GM18498 (cell line): ENCODE measurements around the gene SGMS1.
"Not testable (repeated sequence)": the region's sequence is repeated elsewhere in the genome, so short reads cannot be mapped to it uniquely, and the experiment has no call there.

Experiments
- ATAC-seq: cut with Tn5 transposase; IDR thresholded peaks from one replicate; pipeline ENCODE4 v1.9.1; 2021; ENCODE audit warnings: mild to moderate bottlenecking, moderate library complexity; ENCODE audit not compliant: unreplicated experiment

The SGMS1 gene

DNA sequence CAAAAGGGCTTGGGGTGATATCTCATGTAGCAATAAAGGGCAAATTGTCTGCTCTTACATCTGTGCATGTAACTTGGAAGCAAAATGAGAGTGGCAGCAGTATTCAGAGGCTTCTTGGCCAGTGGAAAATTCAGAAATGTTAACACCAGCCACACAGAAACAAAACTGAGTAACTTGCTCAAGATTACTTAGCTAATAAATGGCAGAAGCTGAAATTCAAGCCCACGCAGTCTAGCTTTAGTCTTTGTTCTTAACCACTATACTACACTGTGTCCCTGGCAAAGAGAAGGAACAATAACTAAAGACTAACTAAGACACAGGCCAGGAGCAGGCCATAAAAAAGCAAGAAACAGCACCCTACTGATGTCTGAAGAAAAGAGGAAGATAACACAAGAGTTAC lies 186.5 kb downstream of the SGMS1 start:
- ATAC-seq: peak; percentile 31

- no peak for ATAC-seq
Observed at GRCh38 chr10:50436805-50437204, 187.0 kb downstream of the SGMS1 start.

DNA sequence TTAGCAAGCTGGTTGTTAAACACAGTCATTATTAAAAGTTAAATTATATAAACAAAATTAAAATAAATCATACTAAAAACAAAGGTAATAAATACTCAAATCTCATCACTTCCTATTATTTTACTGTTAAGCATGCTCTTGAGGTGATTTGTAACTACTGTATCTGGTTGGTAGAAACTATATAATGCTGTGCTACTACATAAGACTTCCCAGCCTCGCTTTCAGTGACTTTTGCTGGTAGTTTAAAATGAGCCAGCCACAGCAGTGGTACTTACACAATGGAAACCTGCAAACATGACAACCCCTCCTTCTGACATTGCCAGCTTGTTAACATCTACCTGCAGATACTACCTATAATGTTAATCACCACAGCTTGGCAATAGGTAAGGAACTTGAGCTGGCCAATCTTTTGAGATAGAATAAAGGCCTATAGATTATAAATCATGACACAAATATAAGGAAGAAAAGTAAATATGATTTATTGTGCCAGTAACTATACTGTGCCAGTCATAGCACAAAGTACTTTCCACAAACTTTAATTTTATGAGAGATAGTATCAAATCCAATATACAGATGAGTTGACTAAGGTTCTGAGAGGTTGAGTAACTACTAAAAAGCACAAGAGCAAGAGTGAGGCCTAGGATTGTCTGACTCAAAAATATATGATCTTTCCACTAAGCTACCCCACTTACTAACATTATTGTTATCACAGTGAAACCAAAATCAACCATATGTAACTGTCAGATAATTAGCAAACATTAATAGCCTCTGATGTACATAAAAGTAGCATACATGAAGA lies 191.3 kb downstream of the SGMS1 start:
- ATAC-seq: peak; percentile 62

GRCh38 chr10:50431791-50432190 lies 192.0 kb downstream of the SGMS1 start:
- ATAC-seq: peak; percentile 81

DNA sequence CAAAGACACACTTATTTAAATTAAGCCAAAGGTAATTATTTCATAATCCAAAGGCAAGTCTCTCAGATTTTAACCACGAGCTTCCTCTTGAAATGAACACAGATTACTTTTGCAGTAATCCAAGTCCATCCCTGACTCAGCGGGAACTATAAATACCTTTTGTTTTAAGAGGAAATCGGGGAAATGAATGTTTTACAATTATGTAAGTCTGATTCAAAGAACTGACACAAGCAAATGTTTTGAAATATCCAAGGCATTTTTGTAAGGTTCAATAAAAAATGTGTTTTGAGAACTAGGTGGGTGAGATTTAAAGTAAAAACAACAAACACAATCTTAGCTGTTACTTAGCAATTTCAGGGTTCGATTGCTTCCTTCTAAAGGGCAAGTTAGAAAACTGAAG lies 192.6 kb downstream of the SGMS1 start:
- no peak for ATAC-seq

- ATAC-seq: peak; percentile 73
Observed at GRCh38 chr10:50426485-50426884, 197.3 kb downstream of the SGMS1 start.

GRCh38 chr10:50425215-50425614 lies 198.5 kb downstream of the SGMS1 start:
- ATAC-seq: not testable (repeated sequence)

GRCh38 chr10:50423448-50423847 lies 200.3 kb downstream of the SGMS1 start:
- ATAC-seq: no peak

- no peak for ATAC-seq
Observed at GRCh38 chr10:50422259-50422658, 201.5 kb downstream of the SGMS1 start.

DNA sequence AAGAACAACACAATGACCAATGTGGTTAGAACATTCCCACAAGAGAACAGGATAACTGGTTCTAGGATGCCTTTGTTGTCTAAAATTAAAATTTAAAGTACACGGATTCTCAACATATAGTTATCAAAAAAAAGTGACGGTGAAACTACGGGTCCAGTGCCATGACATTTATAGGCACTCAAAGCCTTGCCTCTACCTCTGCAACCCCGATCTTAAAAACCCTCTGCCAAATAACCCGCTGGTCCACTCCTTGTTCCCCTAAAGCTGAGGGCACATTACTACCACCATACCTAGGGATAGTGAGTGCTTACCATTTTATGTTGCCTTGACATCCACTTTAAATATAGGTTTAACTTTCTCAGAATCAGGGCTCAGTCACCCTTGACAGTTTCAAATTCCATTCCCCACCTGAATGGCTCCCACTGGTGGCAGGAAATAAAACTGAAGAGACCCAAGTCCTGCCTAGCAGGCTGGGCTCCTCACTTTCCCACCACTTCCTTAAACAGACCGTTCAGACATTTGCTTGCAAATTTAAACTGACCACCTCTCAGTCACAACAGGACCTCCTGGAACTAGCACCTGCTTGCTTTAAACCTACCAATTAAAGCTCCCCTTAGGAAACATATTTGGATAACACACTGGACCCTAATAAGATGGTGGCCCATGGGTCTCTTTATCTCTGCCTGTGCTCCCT lies 202.6 kb downstream of the SGMS1 start:
- peak; percentile 37 for ATAC-seq

- no peak for ATAC-seq
Observed at GRCh38 chr10:50420196-50420595, 203.6 kb downstream of the SGMS1 start.

GRCh38 chr10:50419756-50420155 lies 204.0 kb downstream of the SGMS1 start:
- ATAC-seq: no peak

DNA sequence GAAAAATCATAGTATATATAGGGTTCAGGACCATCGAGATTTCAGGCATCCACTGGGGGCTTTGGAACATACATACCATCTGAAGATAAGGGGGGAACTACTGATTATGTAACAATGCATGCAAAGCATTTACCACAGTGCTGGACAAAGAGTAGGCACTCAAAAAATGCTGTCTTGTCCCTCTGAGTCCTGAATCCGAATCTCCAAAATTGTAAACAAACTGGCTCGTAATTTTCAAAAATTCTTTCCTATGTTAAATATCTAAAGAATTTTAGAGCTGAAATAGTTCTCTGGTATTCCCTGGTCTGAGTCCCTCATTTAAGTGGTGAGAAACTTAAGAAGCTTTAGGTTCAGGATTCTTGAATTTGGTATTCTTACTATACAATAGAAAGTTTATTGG lies 204.7 kb downstream of the SGMS1 start:
- ATAC-seq: no peak

GRCh38 chr10:50417886-50418830 lies 205.6 kb downstream of the SGMS1 start:
- ATAC-seq: peak; percentile 79

DNA sequence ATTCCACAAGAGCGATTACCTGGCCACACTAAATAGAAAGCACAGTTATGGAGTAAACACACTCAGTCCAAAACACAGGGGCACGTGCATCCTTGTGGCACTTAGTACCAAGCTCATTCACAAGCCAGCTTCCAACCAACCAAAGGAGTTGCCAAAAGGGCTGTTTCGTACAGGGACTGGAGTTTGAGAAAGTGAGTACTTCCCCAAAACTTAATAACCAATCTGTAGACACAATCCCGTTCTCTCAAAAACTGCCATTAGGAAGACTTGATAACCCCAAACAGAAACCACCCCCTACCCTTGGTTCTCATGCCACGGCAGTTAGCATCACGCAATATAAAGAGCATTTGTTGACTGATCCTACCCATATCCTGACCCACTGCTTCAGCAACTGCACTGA lies 206.3 kb downstream of the SGMS1 start:
- peak; percentile 20 for ATAC-seq

GRCh38 chr10:50416881-50417280 lies 206.9 kb downstream of the SGMS1 start:
- ATAC-seq: no peak

GRCh38 chr10:50416181-50416824 lies 207.5 kb downstream of the SGMS1 start:
- no peak for ATAC-seq

DNA sequence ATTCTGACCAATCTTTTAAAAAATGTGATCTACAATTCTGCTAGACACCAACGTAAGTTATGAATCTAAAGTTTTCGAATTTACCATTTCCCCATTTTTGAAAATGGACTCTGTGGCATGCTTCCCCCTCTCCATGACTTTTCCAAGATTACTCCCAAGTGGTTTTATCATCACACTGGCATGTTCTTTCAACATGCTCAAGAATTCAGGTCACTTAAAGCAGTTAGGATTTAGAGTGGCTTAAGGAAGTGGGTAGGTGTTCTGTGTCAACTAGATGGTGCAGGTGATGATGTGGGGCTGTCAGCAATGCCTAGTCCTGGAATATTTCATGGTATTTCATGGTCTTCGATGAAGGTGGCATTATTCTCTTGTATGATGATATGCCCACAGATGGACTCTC lies 208.5 kb downstream of the SGMS1 start:
- no peak for ATAC-seq

GRCh38 chr10:50410066-50410811 lies 213.5 kb downstream of the SGMS1 start:
- no peak for ATAC-seq
